IPS-15b (cell line): ENCODE measurements around the gene IER3.
"Not testable (repeated sequence)": the region's sequence is repeated elsewhere in the genome, so short reads cannot be mapped to it uniquely, and the experiment has no call there.

ENCODE experiments used
- H3K27me3 ChIP-seq: one replicate; pipeline ENCODE4 v1.6.1; 2013; ENCODE audit warnings: low read length; ENCODE audit not compliant: control insufficient read depth, insufficient read depth
- H3K36me3 ChIP-seq: one replicate; pipeline ENCODE4 v1.6.1; 2013; ENCODE audit warnings: low read length; ENCODE audit not compliant: control insufficient read depth, insufficient read depth
- H3K4me1 ChIP-seq: one replicate; pipeline ENCODE4 v1.6.1; 2013; ENCODE audit warnings: mild to moderate bottlenecking, low read length; ENCODE audit not compliant: control insufficient read depth, insufficient read depth
- H3K4me3 ChIP-seq: one replicate; pipeline ENCODE4 v1.5.1; 2013; ENCODE audit warnings: low read depth, low read length
- H3K9ac ChIP-seq: one replicate; pipeline ENCODE4 v1.6.1; 2013; ENCODE audit warnings: low read depth, mild to moderate bottlenecking, low read length
- H3K9me3 ChIP-seq: one replicate; pipeline ENCODE4 v1.6.1; 2013; ENCODE audit warnings: mild to moderate bottlenecking, low read length; ENCODE audit not compliant: control insufficient read depth, insufficient read depth

Gene IER3

GRCh38 chr6:30717845-30718720 is 26.3 kb downstream of the IER3 start:
- peak overlapping the region; percentile 89 for H3K9ac ChIP-seq
- not testable (repeated sequence) for H3K4me1 ChIP-seq, H3K27me3 ChIP-seq, H3K9me3 ChIP-seq
- peak overlapping the region; percentile 86 for H3K4me3 ChIP-seq
- H3K36me3 ChIP-seq: peaks cover 23% of the 10 kb centered on the region

- H3K4me3 ChIP-seq: peak within 1 kb of the TSS; percentile 86
- H3K4me1 ChIP-seq: peaks cover 2% of the 10 kb centered on the region
- peak within 1 kb of the TSS; percentile 89 for H3K9ac ChIP-seq
- H3K36me3 ChIP-seq: peaks cover 23% of the 10 kb centered on the region
- H3K27me3 ChIP-seq: no peaks in the 10 kb centered on the region
- H3K9me3 ChIP-seq: no peaks in the 10 kb centered on the region
These were observed 27.1 kb downstream of the IER3 start, which contains the start of gene MDC1 for GRCh38 chr6:30717129-30717844. TSS of gene MDC1 (minus strand) at chr6:30717281. CDS start at chr6:30715175, 2,106 bp downstream.

GRCh38 chr6:30716879-30717128 is 27.5 kb downstream of the IER3 start:
- H3K9ac ChIP-seq: peak overlapping the region; percentile 66
- H3K27me3 ChIP-seq: no peaks in the 10 kb centered on the region
- H3K4me3 ChIP-seq: peak overlapping the region; percentile 86
- peaks cover 2% of the 10 kb centered on the region for H3K4me1 ChIP-seq
- no peaks in the 10 kb centered on the region for H3K9me3 ChIP-seq
- H3K36me3 ChIP-seq: peaks cover 23% of the 10 kb centered on the region

- peaks cover 36% of the 10 kb centered on the region for H3K36me3 ChIP-seq
- H3K27me3 ChIP-seq: no peaks in the 10 kb centered on the region
- no peak overlapping the region for H3K4me3 ChIP-seq
- no peaks in the 10 kb centered on the region for H3K9me3 ChIP-seq
- peaks cover 2% of the 10 kb centered on the region for H3K4me1 ChIP-seq
- no peak overlapping the region for H3K9ac ChIP-seq
These were observed 30.1 kb downstream of the IER3 start for GRCh38 chr6:30714263-30714662.

- Histone ChIP-seq H3K4me1 (no peaks in the 10 kb centered on the region), H3K9me3 (no peaks in the 10 kb centered on the region), H3K9ac (no peak overlapping the region), H3K36me3 (peaks cover 36% of the 10 kb centered on the region), H3K4me3 (no peak overlapping the region), H3K27me3 (no peaks in the 10 kb centered on the region)
These were observed 31.9 kb downstream of the IER3 start for GRCh38 chr6:30712441-30712945.

GRCh38 chr6:30711758-30712380 is 32.5 kb downstream of the IER3 start:
- H3K9ac ChIP-seq: no peak overlapping the region
- H3K4me3 ChIP-seq: no peak overlapping the region
- H3K9me3 ChIP-seq: no peaks in the 10 kb centered on the region
- H3K36me3 ChIP-seq: peaks cover 42% of the 10 kb centered on the region
- H3K4me1 ChIP-seq: no peaks in the 10 kb centered on the region
- H3K27me3 ChIP-seq: no peaks in the 10 kb centered on the region

- no peaks in the 10 kb centered on the region for H3K9me3 ChIP-seq
- H3K9ac ChIP-seq: no peak overlapping the region
- H3K4me1 ChIP-seq: no peaks in the 10 kb centered on the region
- H3K36me3 ChIP-seq: peaks cover 42% of the 10 kb centered on the region
- H3K4me3 ChIP-seq: no peak overlapping the region
- H3K27me3 ChIP-seq: no peaks in the 10 kb centered on the region
These were observed 35.1 kb downstream of the IER3 start for GRCh38 chr6:30709101-30709868.

GRCh38 chr6:30707281-30707850 is 37.0 kb downstream of the IER3 start:
- no peaks in the 10 kb centered on the region for H3K4me1 ChIP-seq
- H3K4me3 ChIP-seq: no peak overlapping the region
- no peaks in the 10 kb centered on the region for H3K27me3 ChIP-seq
- peaks cover 33% of the 10 kb centered on the region for H3K36me3 ChIP-seq
- H3K9me3 ChIP-seq: no peaks in the 10 kb centered on the region
- H3K9ac ChIP-seq: no peak overlapping the region

- Histone ChIP-seq H3K9ac (no peak overlapping the region), H3K4me1 (no peaks in the 10 kb centered on the region), H3K27me3 (no peaks in the 10 kb centered on the region), H3K9me3 (no peaks in the 10 kb centered on the region), H3K36me3 (peaks cover 22% of the 10 kb centered on the region), H3K4me3 (no peak overlapping the region)
These were observed 38.7 kb downstream of the IER3 start for GRCh38 chr6:30705620-30706019.

- Histone ChIP-seq H3K9me3 (no peaks in the 10 kb centered on the region), H3K4me3 (no peak overlapping the region), H3K36me3 (peaks cover 16% of the 10 kb centered on the region), H3K27me3 (no peaks in the 10 kb centered on the region), H3K4me1 (no peaks in the 10 kb centered on the region), H3K9ac (no peak overlapping the region)
These were observed 40.5 kb downstream of the IER3 start for GRCh38 chr6:30703821-30704220.

- H3K27me3 ChIP-seq: no peaks in the 10 kb centered on the region
- no peaks in the 10 kb centered on the region for H3K9me3 ChIP-seq
- no peak overlapping the region for H3K9ac ChIP-seq
- peaks cover 16% of the 10 kb centered on the region for H3K36me3 ChIP-seq
- H3K4me1 ChIP-seq: no peaks in the 10 kb centered on the region
- no peak overlapping the region for H3K4me3 ChIP-seq
These were observed 41.3 kb downstream of the IER3 start for GRCh38 chr6:30703011-30703410.
